Mammary microvascular endothelial cell (primary cell): ENCODE data around the gene SCAANT1. TPM values are rescaled to one million over a fixed set of nuclear protein-coding genes. Genes with fewer than 3 reads are reported as not detected.

Source experiments
- total RNA-seq: library from RNA; depleted of rRNA; stranded (reverse); fragments of >200 nt; gene quantifications from 2 replicates; pipeline ENCODE4 v1.2.3, GENCODE V29; 2015

Gene SCAANT1
- not detected in 2 replicates for total RNA-seq

GRCh38 chr3:63911873-63912767 is at the start of gene SCAANT1:
Gene SCAANT1 (minus strand): TSS chr3:63912383.

GRCh38 chr3:63863150-63864007 is 48.8 kb downstream of the SCAANT1 start, which contains the start of the genes ATXN7 and THOC7:
Gene ATXN7 (plus strand): TSS chr3:63863867. CDS start chr3:63912599, 48,732 bp downstream.
Gene THOC7 (minus strand): TSS chr3:63863805. CDS start chr3:63863790, 15 bp downstream.

Other genes with a start within 250 kb of the SCAANT1 start
- not detected in 2 replicates for gene C3orf49, start 93.1 kb downstream of the SCAANT1 start, total RNA-seq
- 44.5 and 54.8 TPM in 2 replicates for gene THOC7, start 48.6 kb downstream of the SCAANT1 start, total RNA-seq
- 8.1 and 10.1 TPM in 2 replicates for gene ATXN7, start 48.5 kb downstream of the SCAANT1 start, total RNA-seq
- gene PSMD6, start 111.1 kb upstream of the SCAANT1 start, total RNA-seq, result 106 and 113 TPM in 2 replicates